H9 (cell line): ENCODE results near the gene IGLL5. TPM values are rescaled to one million over a fixed set of nuclear protein-coding genes. Genes with fewer than 3 reads are reported as not detected.

Experiments
- DNase-seq: peaks from one replicate; pipeline ENCODE4 v3.0.0-alpha.2; 2017
- H2AFZ ChIP-seq: one replicate; pipeline ENCODE4 v1.6.1; 2013; ENCODE audit warnings: mild to moderate bottlenecking, low read length, control low read depth, moderate library complexity
- H2AK5ac ChIP-seq: 2 replicates; pipeline ENCODE4 v1.6.1; 2013; ENCODE audit warnings: low read length, control low read depth, mixed read lengths; ENCODE audit not compliant: insufficient read length
- H2BK120ac ChIP-seq: one replicate; pipeline ENCODE4 v1.6.1; 2013; ENCODE audit warnings: low read depth, mild to moderate bottlenecking, low read length, control low read depth, inconsistent platforms; ENCODE audit not compliant: poor library complexity, severe bottlenecking
- H2BK12ac ChIP-seq: 2 replicates; pipeline ENCODE4 v1.6.1; 2013; ENCODE audit warnings: low read length, control low read depth, mixed read lengths, low read depth; ENCODE audit not compliant: insufficient read length
- H2BK15ac ChIP-seq: 2 replicates; pipeline ENCODE4 v1.6.1; 2013; ENCODE audit warnings: low read depth, low read length, control low read depth
- H2BK20ac ChIP-seq: one replicate; pipeline ENCODE4 v1.6.1; 2013; ENCODE audit warnings: low read depth, mild to moderate bottlenecking, low read length, control low read depth, inconsistent platforms; ENCODE audit not compliant: poor library complexity, severe bottlenecking
- H2BK5ac ChIP-seq: 2 replicates; pipeline ENCODE4 v1.6.1; 2013; ENCODE audit warnings: low read length, control low read depth, mixed read lengths; ENCODE audit not compliant: insufficient read length
- H3K14ac ChIP-seq: 2 replicates; pipeline ENCODE4 v1.6.1; 2013; ENCODE audit warnings: low read length, control low read depth; ENCODE audit not compliant: insufficient read depth
- H3K18ac ChIP-seq: 2 replicates; pipeline ENCODE4 v1.6.1; 2013; ENCODE audit warnings: low read depth, mild to moderate bottlenecking, mixed read lengths, low read length, control low read depth; ENCODE audit not compliant: insufficient read length
- H3K23ac ChIP-seq: 2 replicates; pipeline ENCODE4 v1.6.1; 2013; ENCODE audit warnings: low read length, control low read depth, mixed read lengths, low read depth; ENCODE audit not compliant: insufficient read length
- H3K23me2 ChIP-seq: 2 replicates; pipeline ENCODE4 v1.6.1; 2013; ENCODE audit warnings: low read depth, mild to moderate bottlenecking, mixed read lengths, low read length, control low read depth; ENCODE audit not compliant: insufficient read length, poor library complexity, severe bottlenecking
- H3K27ac ChIP-seq: 2 replicates; pipeline ENCODE4 v1.5.1; 2013; ENCODE audit warnings: low read length, control low read depth, mixed read lengths, low read depth; ENCODE audit not compliant: insufficient read length
- H3K27me3 ChIP-seq: 2 replicates; pipeline ENCODE4 v1.6.1; 2013; ENCODE audit warnings: low read length, control low read depth, inconsistent platforms; ENCODE audit not compliant: insufficient read depth
- H3K4ac ChIP-seq: 2 replicates; pipeline ENCODE4 v1.6.1; 2013; ENCODE audit warnings: low read depth, mild to moderate bottlenecking, control low read depth, inconsistent platforms, low read length, moderate library complexity
- H3K4me1 ChIP-seq: 2 replicates; pipeline ENCODE4 v1.6.1; 2013; ENCODE audit warnings: low read length, control low read depth, inconsistent platforms; ENCODE audit not compliant: insufficient read depth
- H3K4me2 ChIP-seq: 2 replicates; pipeline ENCODE4 v1.6.1; 2013; ENCODE audit warnings: low read length, control low read depth, mixed read lengths; ENCODE audit not compliant: insufficient read length, insufficient read depth
- H3K56ac ChIP-seq: 2 replicates; pipeline ENCODE4 v1.6.1; 2013; ENCODE audit warnings: low read depth, mild to moderate bottlenecking, mixed read lengths, low read length, control low read depth; ENCODE audit not compliant: insufficient read length
- H3K79me1 ChIP-seq: 2 replicates; pipeline ENCODE4 v1.6.1; 2013; ENCODE audit warnings: low read depth, mild to moderate bottlenecking, moderate library complexity, low read length, control low read depth, inconsistent platforms; ENCODE audit not compliant: insufficient read depth, poor library complexity, severe bottlenecking
- H3K79me2 ChIP-seq: 2 replicates; pipeline ENCODE4 v1.6.1; 2013; ENCODE audit warnings: low read length, control low read depth, inconsistent platforms; ENCODE audit not compliant: insufficient read depth
- H3K9ac ChIP-seq: 2 replicates; pipeline ENCODE4 v1.6.1; 2013; ENCODE audit warnings: low read length, control low read depth, mixed read lengths; ENCODE audit not compliant: insufficient read length; ENCODE audit errors: extremely low read depth
- H3K9me3 ChIP-seq: one replicate; pipeline ENCODE4 v1.6.1; 2013; ENCODE audit warnings: low read depth, low read length, inconsistent platforms; ENCODE audit not compliant: control insufficient read depth
- H3T11ph ChIP-seq: one replicate; pipeline ENCODE4 v1.6.1; 2013; ENCODE audit warnings: mild to moderate bottlenecking, low read length, control low read depth, inconsistent platforms
- H4K20me1 ChIP-seq: one replicate; pipeline ENCODE4 v1.6.1; 2013; ENCODE audit not compliant: control insufficient read depth, insufficient read length, insufficient read depth
- H4K5ac ChIP-seq: 2 replicates; pipeline ENCODE4 v1.6.1; 2013; ENCODE audit warnings: low read depth, mild to moderate bottlenecking, mixed read lengths, low read length, control low read depth; ENCODE audit not compliant: insufficient read length
- H4K8ac ChIP-seq: replicated peaks from 2 replicates; pipeline ENCODE4 v1.6.1; 2013; ENCODE audit warnings: low read length, control low read depth, mixed read lengths, low read depth; ENCODE audit not compliant: insufficient read length
- H4K91ac ChIP-seq: 2 replicates; pipeline ENCODE4 v1.6.1; 2013; ENCODE audit warnings: low read depth, mild to moderate bottlenecking, moderate library complexity, mixed read lengths, low read length, control low read depth; ENCODE audit not compliant: insufficient read length
- H3K27ac Mint-ChIP-seq, 3 experiments: 2 replicates in 2 of 3; 3 replicates in 1 of 3; pipeline ENCODE4 v1.8.0; 2020 to 2021; ENCODE audit warnings: mixed read lengths in 3 of 3, mild to moderate bottlenecking in 1 of 3, moderate library complexity in 1 of 3
- H3K27me3 Mint-ChIP-seq: 2 replicates; pipeline ENCODE4 v1.8.0; 2021; ENCODE audit warnings: low read depth, mild to moderate bottlenecking, moderate library complexity, mixed read lengths
- H3K36me3 Mint-ChIP-seq, 3 experiments: 2 replicates in 2 of 3; 3 replicates in 1 of 3; pipeline ENCODE4 v1.8.0; 2020 to 2021; ENCODE audit warnings: low read depth in 3 of 3, mixed read lengths in 3 of 3; ENCODE audit not compliant: insufficient read depth in 1 of 3
- H3K4me1 Mint-ChIP-seq, 2 experiments: 2 replicates each; pipeline ENCODE4 v1.8.0; 2020; ENCODE audit warnings: mixed read lengths in 2 of 2
- H3K4me3 Mint-ChIP-seq, 2 experiments: 2 replicates in 1 of 2; 3 replicates in 1 of 2; pipeline ENCODE4 v1.8.0; 2020 to 2021; ENCODE audit warnings: mild to moderate bottlenecking in 2 of 2, mixed read lengths in 2 of 2, moderate library complexity in 1 of 2
- H3K9me3 Mint-ChIP-seq, 2 experiments: 2 replicates in 1 of 2; 3 replicates in 1 of 2; pipeline ENCODE4 v1.8.0; 2020; ENCODE audit warnings: mild to moderate bottlenecking in 2 of 2, mixed read lengths in 2 of 2, moderate library complexity in 1 of 2
- CTCF ChIP-seq: fragments of 200-600 bp; sonication (generic); conservative IDR thresholded peaks from 3 replicates; pipeline ENCODE4 v1.8.0; 2021; ENCODE audit warnings: antibody characterized with exemption, mild to moderate bottlenecking
- WGBS: extraction: QIAGEN DNeasy Blood & Tissue Kit; methylation state at CpG from one replicate; pipeline ENCODE4 v1.1.7; 2013; ENCODE audit warnings: missing lambda C conversion rate, low lambda C conversion rate, mixed read lengths; ENCODE audit not compliant: insufficient read length; ENCODE audit errors: extremely low coverage; 5-methylcytosine and 5-hydroxymethylcytosine counted together
- total RNA-seq: library from RNA; stranded (reverse); gene quantifications from 2 replicates; pipeline ENCODE4 v1.2.1, GENCODE V29; 2021

IGLL5 gene
- total RNA-seq, 1 experiment from 2014 or later = not detected

GRCh38 chr22:22924369-22925145 is 36.9 kb downstream of the IGLL5 start:
- Histone ChIP-seq H3K18ac (no peak overlapping the region), H2BK12ac (no peak overlapping the region), H3K14ac (no peak overlapping the region), H4K5ac (no peak overlapping the region), H3K9me3 (no peaks in the 10 kb centered on the region), H3K4me2 (no peak overlapping the region), H3K79me1 (no peaks in the 10 kb centered on the region), H4K91ac (no peak overlapping the region), H2BK20ac (no peak overlapping the region), H3K27ac (no peak overlapping the region), H3K9ac (no peak overlapping the region), H2AFZ (no peak overlapping the region), H3T11ph (no peak overlapping the region), H4K20me1 (no peaks in the 10 kb centered on the region), H4K8ac (no peak overlapping the region), H3K23me2 (no peaks in the 10 kb centered on the region), H3K27me3 (no peaks in the 10 kb centered on the region; the same call in 1 of the 2 replicates), H3K23ac (no peak overlapping the region), H3K56ac (no peak overlapping the region), H2BK15ac (no peak overlapping the region), H3K4ac (no peak overlapping the region), H2BK120ac (no peak overlapping the region), H2BK5ac (no peak overlapping the region), H3K79me2 (no peaks in the 10 kb centered on the region), H3K4me1 (peaks cover 4% of the 10 kb centered on the region; the same call in 1 of the 2 replicates), H2AK5ac (no peak overlapping the region)
- Mint-ChIP-seq H3K27me3 (peaks cover 97% of the 10 kb centered on the region), H3K4me1 (peaks cover 12 to 20% of the 10 kb centered on the region in 2 experiments), H3K27ac (0 out of 7 replicates have a peak overlapping the region, but pooled peaks of 1 of the 3 experiments have one; percentile 40), H3K9me3 (no peaks in the 10 kb centered on the region), H3K36me3 (no peaks in the 10 kb centered on the region), H3K4me3 (no peak overlapping the region; a peak in 1 of 5 replicates)
- no peak for DNase-seq
- WGBS = 100% methylated on average over 1 of the region's 9 CpGs
- no peak for TF ChIP-seq CTCF
